Loucy (cell line): ENCODE results near the gene OR56B1.

Experiments used
- EZH2phosphoT487 ChIP-seq: fragments of 200-600 bp; IDR thresholded peaks from 2 replicates; pipeline ENCODE4 v1.6.1; 2018; ENCODE audit warnings: antibody characterized with exemption, mild to moderate bottlenecking, moderate library complexity, borderline replicate concordance
- TF ChIP-seq, protein P1 (sequence below): fragments of 200-600 bp; sonication (generic); conservative IDR thresholded peaks from 2 replicates; pipeline ENCODE4 v1.5.1; 2014; ENCODE audit warnings: mild to moderate bottlenecking, antibody characterized with exemption, low read length

DNA sequence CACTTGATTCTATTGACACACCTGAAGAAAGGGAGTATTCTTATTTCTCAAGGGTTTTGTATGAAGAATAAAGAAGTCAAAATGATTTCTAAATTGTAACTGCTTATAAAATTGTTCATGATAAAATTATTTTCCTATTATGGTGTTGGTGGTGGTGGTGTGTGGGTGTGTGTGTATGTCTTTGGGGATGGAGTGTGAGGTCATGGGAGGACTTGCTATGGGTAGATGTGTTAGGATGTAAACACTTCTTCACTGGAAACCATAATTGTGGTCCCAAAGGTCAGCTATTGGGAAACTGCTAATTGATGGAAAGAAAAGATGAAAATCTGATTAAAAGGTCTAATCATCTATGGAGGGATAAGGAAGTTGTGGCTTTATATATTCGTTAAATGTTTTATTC, 41.6 kb upstream of the OR56B1 start:
- TF ChIP-seq, protein P1, sequence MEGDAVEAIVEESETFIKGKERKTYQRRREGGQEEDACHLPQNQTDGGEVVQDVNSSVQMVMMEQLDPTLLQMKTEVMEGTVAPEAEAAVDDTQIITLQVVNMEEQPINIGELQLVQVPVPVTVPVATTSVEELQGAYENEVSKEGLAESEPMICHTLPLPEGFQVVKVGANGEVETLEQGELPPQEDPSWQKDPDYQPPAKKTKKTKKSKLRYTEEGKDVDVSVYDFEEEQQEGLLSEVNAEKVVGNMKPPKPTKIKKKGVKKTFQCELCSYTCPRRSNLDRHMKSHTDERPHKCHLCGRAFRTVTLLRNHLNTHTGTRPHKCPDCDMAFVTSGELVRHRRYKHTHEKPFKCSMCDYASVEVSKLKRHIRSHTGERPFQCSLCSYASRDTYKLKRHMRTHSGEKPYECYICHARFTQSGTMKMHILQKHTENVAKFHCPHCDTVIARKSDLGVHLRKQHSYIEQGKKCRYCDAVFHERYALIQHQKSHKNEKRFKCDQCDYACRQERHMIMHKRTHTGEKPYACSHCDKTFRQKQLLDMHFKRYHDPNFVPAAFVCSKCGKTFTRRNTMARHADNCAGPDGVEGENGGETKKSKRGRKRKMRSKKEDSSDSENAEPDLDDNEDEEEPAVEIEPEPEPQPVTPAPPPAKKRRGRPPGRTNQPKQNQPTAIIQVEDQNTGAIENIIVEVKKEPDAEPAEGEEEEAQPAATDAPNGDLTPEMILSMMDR, result no peak
- no peak for TF ChIP-seq EZH2phosphoT487
